SU-DHL-6 (cell line): ENCODE measurements around the gene FDXR.

Experiments used
- EZH2phosphoT487 ChIP-seq: fragments of 200-600 bp; sonication (generic), shearing (Covaris generic); conservative IDR thresholded peaks from 2 replicates; pipeline ENCODE4 v1.6.1; 2018; ENCODE audit warnings: mild to moderate bottlenecking, antibody characterized with exemption, low read length, moderate library complexity, mixed read lengths
- TF ChIP-seq, protein P1 (sequence below): fragments of 200-600 bp; sonication (generic); IDR thresholded peaks from one replicate; pipeline ENCODE4 v1.5.1; 2017; ENCODE audit warnings: antibody characterized with exemption, mild to moderate bottlenecking, low read length, moderate library complexity; ENCODE audit not compliant: insufficient read depth, poor library complexity, severe bottlenecking

DNA sequence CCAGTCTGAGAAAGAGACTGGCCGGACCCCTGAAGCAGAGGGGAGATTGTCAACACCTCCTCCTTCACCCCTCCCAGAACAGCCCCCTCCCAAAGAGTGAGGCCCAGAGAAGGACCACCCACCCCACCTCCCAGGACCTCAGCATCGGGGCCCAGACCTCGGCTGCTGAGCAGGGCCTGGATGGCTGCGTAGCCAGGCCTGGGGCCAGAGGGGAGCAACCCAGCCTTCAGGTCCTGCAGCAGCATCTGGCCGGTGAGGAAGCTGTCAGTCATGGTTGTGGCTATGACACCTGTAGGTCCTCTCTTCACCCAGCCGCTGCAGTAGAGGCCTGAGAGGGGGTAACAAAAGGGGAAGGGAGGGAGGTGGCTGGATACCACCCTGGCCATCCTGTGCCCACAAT, 9.9 kb downstream of the FDXR start:
- TF ChIP-seq, protein P1, sequence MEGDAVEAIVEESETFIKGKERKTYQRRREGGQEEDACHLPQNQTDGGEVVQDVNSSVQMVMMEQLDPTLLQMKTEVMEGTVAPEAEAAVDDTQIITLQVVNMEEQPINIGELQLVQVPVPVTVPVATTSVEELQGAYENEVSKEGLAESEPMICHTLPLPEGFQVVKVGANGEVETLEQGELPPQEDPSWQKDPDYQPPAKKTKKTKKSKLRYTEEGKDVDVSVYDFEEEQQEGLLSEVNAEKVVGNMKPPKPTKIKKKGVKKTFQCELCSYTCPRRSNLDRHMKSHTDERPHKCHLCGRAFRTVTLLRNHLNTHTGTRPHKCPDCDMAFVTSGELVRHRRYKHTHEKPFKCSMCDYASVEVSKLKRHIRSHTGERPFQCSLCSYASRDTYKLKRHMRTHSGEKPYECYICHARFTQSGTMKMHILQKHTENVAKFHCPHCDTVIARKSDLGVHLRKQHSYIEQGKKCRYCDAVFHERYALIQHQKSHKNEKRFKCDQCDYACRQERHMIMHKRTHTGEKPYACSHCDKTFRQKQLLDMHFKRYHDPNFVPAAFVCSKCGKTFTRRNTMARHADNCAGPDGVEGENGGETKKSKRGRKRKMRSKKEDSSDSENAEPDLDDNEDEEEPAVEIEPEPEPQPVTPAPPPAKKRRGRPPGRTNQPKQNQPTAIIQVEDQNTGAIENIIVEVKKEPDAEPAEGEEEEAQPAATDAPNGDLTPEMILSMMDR = no peak
- TF ChIP-seq EZH2phosphoT487 = no peak
